Peyer's patch (tissue), 4 donors: Measurements from ENCODE around the gene SASH1.

Experiments used
- POLR2A ChIP-seq, 2 donors: fragments of 450-650 bp; IDR thresholded peaks; one replicate each; pipeline ENCODE4 v1.5.1; 2017; ENCODE audit warnings: antibody characterized with exemption in 2 of 2, mild to moderate bottlenecking in 2 of 2, moderate library complexity in 2 of 2
- TF ChIP-seq, protein P1 (sequence below), 6 experiments: fragments of 450-650 bp in 4 of 6; fragments of 200-600 bp in 2 of 6; sonication (generic) in 1 of 6; IDR thresholded peaks; one replicate each; pipeline ENCODE4 v1.5.1; 2017 to 2019; ENCODE audit warnings: antibody characterized with exemption in 6 of 6, mild to moderate bottlenecking in 3 of 6, moderate library complexity in 1 of 6

GRCh38 chr6:148508401-148509041 lies 165.9 kb downstream of the SASH1 start:
- TF ChIP-seq, protein P1, sequence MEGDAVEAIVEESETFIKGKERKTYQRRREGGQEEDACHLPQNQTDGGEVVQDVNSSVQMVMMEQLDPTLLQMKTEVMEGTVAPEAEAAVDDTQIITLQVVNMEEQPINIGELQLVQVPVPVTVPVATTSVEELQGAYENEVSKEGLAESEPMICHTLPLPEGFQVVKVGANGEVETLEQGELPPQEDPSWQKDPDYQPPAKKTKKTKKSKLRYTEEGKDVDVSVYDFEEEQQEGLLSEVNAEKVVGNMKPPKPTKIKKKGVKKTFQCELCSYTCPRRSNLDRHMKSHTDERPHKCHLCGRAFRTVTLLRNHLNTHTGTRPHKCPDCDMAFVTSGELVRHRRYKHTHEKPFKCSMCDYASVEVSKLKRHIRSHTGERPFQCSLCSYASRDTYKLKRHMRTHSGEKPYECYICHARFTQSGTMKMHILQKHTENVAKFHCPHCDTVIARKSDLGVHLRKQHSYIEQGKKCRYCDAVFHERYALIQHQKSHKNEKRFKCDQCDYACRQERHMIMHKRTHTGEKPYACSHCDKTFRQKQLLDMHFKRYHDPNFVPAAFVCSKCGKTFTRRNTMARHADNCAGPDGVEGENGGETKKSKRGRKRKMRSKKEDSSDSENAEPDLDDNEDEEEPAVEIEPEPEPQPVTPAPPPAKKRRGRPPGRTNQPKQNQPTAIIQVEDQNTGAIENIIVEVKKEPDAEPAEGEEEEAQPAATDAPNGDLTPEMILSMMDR (IDR thresholded peaks at IDR 0.05) = no peak
- TF ChIP-seq POLR2A (IDR thresholded peaks at IDR 0.05) = no peak
